Hepatocyte (in vitro differentiated cells): Measurements from ENCODE around the gene PMM1.

Experiments used
- EZH2phosphoT487 ChIP-seq: fragments of 200-600 bp; sonication (generic); IDR thresholded peaks from one replicate; pipeline ENCODE4 v1.6.1; 2018; ENCODE audit warnings: antibody characterized with exemption, mild to moderate bottlenecking, low read depth, moderate library complexity; ENCODE audit not compliant: unreplicated experiment, severe bottlenecking
- TF ChIP-seq, protein P1 (sequence below): fragments of 200-600 bp; sonication (generic); IDR thresholded peaks from 2 replicates; pipeline ENCODE4 v1.5.1; 2016; ENCODE audit warnings: antibody characterized with exemption, mild to moderate bottlenecking; ENCODE audit not compliant: poor library complexity

GRCh38 chr22:41597635-41597953, 8.0 kb upstream of the PMM1 start:
- TF ChIP-seq, protein P1, sequence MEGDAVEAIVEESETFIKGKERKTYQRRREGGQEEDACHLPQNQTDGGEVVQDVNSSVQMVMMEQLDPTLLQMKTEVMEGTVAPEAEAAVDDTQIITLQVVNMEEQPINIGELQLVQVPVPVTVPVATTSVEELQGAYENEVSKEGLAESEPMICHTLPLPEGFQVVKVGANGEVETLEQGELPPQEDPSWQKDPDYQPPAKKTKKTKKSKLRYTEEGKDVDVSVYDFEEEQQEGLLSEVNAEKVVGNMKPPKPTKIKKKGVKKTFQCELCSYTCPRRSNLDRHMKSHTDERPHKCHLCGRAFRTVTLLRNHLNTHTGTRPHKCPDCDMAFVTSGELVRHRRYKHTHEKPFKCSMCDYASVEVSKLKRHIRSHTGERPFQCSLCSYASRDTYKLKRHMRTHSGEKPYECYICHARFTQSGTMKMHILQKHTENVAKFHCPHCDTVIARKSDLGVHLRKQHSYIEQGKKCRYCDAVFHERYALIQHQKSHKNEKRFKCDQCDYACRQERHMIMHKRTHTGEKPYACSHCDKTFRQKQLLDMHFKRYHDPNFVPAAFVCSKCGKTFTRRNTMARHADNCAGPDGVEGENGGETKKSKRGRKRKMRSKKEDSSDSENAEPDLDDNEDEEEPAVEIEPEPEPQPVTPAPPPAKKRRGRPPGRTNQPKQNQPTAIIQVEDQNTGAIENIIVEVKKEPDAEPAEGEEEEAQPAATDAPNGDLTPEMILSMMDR = no peak
- TF ChIP-seq EZH2phosphoT487 = no peak
